Measurements from ENCODE around the gene SLAMF9.

SLAMF9 gene

DNA sequence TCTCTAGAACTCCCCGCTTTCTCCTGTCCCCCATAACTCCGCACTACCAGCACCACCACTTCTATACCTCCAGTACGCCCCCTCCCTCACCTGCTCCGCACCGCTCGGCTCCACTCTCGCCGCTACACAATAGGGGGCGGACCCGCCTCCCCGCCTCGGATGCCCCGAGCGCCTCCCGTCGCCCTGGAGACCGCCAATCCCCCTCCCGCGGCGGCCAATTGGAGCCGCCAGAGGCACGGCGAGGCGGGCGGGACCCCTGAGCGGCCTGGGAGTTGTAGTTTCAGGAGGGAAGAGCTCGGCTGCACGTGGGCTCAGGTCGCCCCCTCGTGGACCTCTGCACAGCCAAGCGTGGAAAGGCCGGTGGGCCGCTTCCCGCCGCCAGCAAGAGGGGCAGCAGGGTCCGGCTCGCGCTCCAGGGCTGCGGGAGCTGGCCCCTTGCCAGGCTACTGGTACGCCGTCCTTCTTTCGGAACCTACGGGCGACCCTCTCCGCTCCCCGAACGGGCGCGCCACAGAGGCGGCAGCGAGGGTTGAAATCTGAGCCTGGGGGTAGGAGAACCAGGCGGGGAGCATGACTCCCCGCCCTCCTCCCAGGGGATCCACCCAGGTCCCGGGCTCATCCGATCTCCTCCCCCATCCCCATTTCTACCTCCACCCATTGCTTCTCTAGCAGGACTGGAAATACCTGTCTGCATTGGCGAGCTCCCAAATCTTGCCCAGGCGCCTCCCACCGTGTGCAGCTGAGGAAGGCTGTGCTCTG lies 8.4 kb downstream of the SLAMF9 start, which contains the start of gene IGSF9:
Gene IGSF9, minus strand, starts transcription at position 131 of the 759 bp plus-strand sequence. CDS start 2,159 bp downstream, outside the sequence.
- peak; percentile 96 for DNase-seq

DNA sequence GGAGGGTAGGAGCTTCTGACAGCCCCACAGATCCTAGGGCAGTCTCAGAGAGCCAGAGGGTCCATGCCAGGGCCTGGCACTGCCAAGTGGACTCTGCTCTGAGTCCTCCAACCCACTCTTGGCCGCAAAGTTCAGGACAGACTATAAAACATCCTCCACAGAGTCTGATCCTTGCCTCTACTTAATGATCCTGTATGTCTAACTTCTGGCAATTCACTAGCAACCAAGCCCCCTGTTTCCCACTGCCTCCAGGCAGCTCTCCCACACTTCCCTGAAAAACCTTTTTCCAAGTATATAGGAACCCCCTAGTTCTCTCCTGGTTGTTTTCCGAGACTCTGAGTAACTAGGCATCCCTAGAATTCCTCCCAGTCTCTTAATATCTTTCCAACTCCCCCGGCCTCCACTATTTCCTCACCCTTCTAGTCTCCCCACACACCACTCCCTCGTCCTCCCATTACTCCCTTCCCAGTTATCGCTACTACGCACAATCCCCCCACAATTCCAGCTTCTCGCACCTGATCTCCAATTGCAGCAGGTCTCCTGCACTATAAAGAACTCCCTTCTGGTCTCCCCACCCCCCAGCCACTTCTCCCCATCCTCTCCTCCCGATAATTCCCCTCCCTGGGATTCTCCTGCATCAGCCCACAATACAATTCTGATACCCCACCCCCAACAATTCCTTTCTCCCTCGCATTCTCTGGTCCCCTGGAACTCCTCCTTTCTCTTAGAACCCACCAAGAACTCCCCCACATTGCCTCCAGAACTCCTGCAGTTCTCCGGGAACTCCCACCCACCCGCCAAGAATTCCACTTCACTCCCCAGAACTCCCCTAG lies 9.2 kb downstream of the SLAMF9 start:
- DNase-seq, result no peak

DNA sequence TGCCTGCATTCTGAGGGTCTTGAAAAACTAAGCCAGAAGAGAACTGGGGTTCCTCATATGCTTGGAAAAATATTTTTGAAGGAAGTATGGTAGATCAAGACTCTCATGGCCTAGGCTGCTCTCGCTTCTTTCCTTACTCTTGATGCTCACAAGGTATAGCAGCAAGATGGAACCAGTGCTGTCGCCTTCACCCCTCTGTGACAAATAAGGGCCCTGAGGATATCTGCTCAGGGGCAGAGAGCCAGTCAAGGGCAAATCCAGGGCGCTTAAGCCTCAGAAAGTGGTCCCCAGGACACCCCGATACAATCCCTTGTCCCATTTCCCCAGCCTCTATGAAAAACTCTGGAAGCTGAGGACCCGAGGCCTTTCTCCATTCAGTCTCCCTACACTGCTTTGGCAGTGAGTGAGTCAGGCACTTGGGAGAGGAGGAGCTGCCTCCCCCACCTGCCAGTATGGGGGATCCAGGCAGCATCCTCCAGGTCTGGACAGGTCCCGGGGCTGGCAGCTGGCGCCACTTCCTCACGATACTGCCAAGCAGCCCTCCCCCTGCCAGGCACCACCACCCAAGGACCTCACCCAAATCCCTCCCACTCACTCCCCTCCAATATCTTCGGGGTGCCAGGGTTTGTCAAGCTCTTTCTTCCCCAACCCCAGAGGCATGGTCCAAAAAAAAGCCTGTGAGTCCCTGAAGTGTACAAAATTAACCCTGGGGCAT lies 10.0 kb downstream of the SLAMF9 start:
- no peak for DNase-seq

DNA sequence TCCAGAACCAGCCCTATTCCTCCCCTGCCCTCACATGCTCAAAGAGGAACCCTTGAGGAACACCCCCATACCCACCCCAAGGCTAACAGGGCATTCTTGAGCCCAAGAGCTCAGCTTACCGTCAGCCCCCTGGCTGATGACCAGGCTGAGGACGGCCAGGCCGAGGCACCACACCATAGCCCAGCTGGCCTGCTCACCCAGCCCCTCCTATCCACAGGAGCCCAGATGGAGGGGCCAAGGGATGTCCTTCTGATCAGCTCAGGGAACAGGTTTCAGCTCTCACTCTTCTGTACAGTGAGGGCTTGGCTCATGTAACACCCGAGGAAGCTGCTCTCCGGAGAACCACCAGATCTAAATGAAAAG lies 10.8 kb downstream of the SLAMF9 start:
- no peak for DNase-seq

DNA sequence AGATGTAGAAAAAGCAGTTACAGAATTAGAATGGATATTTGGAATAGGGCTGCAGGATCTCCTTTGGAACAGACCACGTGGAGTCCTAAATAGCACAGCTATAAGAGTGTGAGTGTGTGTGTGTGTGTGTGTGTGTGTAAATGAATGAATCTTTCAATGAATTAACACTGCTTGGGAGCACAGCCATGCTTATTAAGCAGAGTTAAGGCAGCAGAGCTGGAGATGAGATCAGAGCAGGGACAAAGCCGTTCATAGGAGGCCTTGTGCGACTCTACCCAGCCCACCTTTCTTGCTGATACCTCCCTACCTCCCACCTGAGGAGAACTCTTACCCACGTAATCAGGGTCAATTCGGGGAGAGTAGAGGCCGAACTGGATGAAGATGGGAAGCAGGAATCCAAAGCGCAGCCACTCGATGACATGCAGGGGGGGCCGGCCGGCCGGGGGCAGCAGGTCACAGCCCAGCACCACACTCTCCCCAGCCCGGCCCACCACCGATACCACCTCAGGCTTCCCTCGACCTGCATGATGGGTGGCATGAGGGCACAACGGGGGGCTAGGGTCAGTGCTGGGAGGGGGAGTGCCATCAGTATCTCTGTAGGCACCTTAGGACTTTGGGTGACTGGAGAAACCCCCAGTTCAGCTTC lies 11.3 kb downstream of the SLAMF9 start:
- DNase-seq, result no peak

DNA sequence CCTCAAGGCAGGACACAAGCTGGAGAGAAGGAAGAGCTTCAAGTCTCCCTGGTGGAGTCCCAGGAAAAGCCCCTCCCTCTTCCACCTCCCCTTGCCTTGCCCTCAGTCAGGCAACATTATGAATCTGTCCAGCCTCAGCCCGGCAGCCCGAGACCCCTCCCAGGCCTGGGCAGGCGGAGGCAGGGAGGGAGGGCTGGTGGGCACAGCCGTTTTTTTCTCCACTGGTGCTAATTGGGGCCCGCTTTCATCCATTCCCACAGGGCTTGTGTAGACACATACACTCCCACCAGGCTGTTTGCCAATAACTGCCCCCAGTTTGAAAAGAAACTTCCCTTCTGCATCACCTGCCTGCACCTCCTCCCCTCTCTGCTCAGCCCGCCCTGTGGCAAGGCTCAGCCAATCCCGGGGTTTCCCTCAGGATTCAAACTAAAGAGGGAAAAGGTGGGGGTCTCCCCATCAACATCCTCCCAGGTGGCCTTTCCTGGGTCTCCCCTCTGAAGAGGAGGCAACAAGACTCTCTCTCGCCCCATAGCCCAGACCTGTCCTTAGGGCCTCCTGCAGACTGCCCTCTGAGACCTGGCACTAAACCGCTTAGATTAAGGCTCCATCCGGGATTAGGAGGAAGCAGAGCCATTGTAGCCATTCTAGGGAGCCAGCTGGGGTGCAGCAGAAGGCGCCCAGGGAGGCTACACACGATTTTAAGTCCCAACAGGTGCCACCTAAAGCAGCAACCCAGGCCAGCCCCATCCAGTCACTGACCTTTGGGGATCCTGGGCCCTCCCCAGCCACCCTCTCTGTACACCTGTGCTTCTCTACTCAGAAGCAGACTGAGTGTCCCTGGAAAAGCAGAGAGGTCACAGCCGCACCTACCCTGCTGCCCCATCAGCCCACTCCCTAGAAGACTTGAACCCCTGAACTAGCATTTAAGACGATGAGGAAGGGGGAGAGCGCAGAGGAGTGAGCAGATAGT lies 12.2 kb downstream of the SLAMF9 start:
- no peak for DNase-seq

DNA sequence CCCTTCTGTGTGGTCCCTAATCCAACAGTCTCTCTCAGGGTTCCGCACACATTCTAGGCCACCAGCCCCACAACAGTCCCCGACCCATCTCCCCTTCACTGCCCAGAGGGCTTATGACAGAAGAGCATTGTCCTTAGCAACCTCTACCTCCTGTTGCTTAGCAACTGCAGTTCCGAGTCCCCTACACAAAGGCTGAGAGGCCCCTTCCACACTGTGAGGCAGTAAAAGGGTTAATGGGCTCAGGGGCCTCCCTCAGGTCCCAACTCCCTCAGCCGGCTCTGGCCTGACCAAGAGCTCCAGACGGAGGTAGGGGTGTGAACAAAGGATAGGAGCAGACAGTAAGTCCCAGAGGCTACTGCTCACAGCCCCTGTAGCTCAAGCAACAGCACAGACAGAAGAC lies 12.9 kb downstream of the SLAMF9 start:
- DNase-seq, result no peak

DNA sequence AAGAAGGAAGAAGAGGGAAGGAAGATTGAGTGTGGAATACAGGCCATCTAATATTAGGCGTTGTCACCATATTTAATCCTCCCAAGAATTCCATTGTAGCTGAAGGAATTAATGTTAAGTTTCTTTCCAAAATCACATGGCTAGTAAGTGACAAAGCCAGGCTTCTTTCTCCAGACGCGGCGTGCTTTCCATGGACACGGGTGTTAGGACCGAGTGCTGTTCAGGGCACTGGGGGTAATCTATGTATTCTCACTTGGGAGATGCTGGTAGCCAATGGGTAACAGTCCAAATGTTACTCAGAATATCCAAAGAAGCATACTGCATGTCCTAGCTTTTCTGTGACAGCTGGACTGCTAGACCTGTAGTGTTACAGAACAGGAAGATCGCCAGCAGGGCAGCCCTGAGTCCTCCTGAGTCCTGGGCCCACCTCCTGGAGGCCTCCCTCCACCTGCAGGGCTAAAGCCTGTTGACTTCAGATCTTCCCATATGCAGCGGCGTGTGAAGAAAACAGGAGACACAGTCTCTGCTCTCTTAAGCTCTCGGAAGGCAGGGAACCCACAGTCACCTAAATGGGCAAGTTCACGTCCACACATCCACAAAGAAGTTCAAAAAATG lies 13.9 kb downstream of the SLAMF9 start:
- DNase-seq, result no peak

DNA sequence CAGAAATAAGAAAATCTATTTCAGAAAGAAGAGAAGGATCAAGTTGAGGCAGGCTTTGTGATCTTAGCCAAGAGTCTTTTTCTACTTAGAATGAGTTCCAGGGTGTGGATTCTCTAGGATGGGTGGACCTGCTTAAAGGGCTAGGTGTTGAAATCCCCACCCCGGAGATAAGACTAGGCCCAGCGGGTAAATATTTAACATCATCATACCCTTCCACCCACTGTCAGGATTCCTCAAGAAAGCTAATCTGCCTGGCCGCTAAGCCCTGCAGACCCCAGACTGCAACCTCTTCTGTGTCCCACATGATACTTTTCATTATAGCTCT lies 14.4 kb downstream of the SLAMF9 start:
- no peak for DNase-seq

DNA sequence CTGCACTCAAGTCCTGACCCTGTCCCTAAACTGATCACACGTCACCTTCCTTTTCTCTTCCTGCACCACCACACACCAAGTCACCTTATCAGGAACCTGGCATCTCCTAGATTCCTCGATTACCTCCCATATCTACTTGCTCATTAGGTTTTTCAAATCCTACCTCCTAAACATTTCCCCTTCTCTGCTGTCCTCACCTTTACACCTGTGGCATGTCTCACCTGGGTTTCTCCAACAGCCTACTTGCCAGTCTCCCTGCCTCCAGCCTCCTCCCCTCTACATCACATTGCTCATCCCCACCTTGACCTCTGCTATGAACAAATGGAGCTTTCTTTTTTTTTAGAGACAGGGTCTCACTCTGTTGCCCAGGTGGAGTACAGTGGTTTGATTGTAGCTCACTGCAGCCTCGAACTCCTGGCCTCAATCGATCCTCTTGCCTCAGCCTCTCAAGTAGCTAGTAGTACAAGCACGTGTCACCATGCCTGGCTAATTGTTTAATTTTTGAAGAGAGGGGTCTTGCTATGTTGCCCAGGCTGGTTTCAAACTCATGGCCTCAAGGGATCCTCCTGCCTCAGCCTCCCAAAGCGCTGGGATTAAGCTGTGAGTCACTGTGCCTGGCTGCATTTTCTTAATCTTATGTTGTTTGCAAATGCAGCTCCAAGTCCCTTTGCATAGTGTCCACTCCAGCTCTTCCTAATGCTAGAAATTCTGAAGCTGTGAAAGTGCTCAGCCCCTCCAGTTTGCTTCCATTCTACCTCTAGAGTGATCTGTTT lies 14.9 kb downstream of the SLAMF9 start:
- no peak for DNase-seq

DNA sequence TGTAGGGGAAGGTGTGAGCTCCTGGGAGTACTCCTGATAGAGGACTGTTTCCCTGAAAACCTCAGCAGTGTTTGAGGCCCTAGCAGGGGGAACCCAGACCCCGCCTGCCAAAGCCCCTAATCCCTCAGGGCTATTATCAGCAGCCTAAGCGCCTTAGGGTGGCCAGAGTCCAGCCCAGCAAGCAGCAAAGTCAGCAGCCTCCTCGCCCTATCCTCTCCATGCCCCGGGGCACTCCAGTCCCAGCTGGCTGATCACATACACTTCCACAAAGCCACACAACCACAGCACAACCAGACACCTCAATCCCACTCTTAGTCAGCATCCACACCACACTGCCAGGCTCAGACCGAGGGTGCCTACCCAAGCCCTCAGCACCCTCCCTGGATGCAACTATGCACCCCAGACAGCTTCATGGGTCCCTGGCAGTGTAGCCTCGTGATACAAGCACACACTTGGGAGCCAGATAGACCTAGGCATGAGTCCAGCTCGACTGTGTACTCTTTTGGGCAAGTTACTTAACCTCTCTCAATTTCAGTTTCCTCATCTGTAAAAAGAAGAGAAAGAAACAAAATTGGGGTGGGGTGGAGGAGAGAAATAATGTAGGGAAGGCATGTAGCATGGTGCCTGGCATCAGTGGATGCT lies 15.7 kb downstream of the SLAMF9 start:
- DNase-seq, result no peak

DNA sequence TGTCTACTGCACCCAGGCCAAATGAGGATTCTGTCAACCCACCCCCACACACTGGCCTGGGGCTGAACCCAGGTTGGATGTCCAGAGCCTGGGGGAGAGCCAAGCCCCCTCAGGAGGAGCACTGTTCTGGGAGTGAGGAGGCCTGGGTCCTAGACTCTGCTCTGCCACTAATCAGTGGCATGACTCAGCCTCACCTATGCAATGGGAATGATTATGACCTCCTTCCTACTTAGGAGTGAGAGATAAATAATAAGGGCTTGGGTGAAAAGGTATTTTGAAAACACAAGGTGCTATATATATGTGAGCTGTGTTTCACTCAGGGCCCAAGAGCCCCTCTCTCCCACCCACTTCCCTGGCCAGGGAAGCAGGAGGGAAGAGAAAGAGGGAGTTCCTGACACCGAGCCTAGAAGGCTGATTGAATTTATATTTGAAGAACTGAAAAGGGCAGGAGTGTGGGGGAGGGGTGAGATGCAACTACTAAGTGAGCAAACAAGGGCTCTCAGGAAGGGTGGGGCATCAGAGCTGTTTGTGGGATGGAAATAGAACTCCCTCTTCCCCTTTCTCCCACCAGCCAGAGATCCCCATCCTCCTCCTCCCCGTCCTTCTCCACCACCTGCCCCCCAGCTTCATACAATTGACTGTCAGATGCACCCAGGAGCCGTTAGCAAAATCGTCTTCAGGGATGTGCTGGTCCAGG lies 16.8 kb downstream of the SLAMF9 start:
- DNase-seq, result no peak

DNA sequence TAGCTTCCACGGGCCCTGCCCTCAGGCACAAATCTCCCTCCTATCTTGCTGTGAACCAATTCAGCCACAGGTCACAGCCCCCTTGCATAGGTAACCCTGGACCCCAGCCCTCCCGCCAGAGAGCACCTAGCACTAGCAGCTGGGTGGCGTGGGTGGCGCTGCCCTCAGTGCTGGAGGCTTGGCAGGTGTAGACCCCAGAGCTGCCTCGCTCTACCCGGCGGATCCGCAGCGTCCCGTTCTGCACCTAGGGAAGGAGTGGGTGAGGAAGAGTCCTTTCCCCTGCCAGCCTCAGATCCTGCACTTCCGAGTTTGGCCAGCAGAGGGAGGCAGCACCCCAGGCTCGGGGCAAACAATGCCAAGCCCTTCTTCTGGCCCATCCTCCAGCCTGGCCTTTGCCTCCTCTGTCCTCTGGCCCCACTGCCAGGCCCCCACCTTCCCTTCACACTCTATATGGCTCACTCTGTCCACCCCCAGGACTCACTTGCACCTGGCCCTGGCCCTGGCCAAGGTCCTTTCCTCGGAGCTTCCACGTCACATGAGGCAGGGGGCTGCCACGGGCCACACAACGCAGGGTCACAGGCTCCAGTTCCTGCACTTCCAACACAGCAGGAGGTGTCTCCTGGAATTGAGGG lies 17.6 kb downstream of the SLAMF9 start:
- DNase-seq, result peak; percentile 45

DNA sequence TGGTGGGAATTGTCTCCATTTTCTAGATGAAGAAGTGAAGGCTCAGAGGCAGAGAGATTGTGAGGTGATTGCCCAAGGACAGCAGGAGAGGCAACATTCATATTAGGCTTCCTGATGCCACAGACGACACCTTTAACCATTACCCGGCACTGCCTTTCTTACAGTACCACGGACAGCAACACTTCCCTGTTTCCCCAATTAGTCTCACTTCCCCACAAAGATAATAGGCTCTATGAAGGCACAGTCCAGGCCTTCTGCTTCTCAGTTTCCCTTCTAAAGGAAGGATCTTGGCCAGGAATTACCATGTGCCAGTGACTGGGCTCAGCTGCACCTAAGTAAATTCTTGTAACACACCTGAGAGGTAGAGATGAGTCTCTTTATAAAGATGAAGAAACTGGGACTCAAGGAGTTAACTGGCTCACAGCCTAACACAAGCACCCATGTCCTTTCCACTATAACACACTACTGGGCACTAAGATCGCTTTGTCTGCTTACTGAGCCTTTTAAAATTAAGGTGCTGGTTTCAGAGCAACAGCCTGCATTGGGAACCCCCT lies 18.2 kb downstream of the SLAMF9 start:
- no peak for DNase-seq

DNA sequence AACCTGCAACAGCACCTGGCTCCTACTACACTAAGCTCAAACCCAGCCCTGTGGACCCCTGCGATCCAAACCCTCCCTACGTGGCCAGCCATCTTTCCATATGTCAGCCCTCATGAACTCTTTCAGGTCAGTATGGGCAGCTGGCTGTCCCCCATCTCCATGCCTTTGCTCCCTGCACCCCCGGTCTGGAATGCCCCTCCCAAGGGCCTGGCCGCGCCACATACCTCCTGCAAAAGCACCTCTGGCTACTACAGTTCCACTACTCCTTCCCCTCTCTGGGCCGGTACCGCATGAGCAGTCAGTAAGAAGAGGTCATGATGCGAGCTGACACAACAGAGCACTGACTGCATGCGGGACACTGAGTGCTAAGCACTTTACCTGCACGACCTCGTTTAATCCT lies 18.7 kb downstream of the SLAMF9 start:
- DNase-seq, result no peak

DNA sequence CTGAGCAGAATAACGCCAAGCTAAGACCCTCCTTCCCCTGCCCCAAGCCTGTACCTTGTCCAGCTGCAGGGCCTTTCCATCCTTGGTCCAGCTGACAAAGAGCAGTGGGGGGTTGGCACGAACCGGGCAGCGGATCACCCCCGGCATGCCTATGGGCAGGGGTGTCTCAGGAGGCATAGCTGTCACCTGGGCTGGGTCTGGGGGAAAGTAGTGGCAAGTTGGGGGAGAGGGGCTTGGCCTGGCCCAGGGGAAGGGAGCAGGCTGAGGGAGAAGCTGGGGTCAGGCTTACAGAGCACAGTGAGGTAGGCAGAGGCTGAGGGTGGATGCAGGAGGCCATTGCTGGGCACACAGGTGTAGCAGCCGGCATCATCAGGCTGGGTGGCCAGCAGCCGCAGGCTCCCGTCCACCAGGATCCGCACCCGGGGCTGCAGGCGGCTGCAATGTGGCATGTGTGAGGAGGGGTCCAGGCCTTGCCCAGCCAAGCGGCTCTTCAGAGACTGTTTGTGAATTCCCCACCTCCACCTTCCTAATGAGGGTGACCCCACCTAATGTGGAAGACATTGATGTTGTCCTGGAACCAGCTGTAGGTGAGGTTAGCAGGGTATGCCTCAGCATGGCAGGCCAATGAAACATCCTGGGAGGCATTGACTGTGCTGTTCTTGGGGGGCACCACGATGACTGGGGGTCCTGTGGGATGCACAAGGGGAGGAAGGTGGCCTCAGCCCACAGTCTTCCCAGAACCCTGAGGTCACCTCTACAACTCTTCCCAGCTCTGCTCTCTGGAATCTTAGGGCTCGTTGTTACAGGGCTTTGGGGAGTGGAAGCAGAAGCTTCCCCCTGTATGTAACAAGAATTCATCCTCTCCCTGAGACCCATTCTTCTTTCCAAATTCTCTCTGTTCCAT lies 19.6 kb downstream of the SLAMF9 start:
- no peak for DNase-seq

DNA sequence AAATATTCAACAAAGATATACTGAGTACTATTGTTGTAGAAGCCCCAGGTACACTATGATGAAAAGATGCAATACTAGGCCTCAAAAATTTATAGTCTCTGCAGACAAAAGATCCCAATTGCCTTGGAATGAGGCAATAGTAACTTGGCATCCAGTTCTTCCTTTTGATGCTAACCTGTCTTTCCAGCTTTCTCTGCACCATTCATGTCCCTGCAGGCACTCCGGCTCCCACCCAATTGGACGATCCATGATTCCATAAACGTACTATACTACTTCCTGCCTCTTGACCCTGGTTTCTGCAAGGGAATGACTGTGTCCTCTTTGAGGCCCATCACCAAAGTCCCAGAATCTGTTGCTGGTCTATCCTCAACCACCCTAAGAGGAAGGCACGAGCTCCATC lies 20.7 kb downstream of the SLAMF9 start:
- DNase-seq, result no peak
